ENCODE data around the gene TRIM10.

DNA sequence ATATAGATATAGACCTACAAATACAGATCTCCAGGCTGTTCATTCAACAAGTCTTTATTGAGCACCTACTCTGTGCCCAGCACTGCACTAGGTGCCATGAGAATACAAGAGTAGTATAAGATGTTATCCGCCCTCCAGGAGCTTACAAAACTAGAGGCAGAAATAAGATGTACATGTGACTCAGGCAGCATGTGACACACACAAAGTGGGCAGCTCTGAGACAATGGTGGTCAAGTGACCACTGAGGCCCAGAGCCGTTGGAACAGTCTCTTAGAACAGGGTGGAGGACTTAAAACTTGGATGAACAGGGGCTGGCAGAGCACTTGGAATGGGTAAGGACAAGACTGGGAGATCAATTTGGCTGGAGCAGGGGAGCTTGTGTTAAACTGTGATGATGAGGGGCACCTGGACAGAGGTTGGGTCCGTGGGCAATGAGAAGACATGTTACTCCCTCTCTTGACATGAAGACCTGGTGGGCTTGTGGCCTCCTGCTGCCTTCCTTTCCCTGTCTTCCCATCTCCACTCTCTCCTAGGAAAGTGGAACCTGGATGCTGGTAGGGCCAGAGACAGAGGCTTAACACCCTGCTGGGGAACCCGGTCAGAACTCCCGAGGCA lies 23.5 kb upstream of the TRIM10 start:
- TF ChIP-seq, protein P1, sequence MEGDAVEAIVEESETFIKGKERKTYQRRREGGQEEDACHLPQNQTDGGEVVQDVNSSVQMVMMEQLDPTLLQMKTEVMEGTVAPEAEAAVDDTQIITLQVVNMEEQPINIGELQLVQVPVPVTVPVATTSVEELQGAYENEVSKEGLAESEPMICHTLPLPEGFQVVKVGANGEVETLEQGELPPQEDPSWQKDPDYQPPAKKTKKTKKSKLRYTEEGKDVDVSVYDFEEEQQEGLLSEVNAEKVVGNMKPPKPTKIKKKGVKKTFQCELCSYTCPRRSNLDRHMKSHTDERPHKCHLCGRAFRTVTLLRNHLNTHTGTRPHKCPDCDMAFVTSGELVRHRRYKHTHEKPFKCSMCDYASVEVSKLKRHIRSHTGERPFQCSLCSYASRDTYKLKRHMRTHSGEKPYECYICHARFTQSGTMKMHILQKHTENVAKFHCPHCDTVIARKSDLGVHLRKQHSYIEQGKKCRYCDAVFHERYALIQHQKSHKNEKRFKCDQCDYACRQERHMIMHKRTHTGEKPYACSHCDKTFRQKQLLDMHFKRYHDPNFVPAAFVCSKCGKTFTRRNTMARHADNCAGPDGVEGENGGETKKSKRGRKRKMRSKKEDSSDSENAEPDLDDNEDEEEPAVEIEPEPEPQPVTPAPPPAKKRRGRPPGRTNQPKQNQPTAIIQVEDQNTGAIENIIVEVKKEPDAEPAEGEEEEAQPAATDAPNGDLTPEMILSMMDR (IDR thresholded peaks at IDR 0.05): no peak
- TF ChIP-seq POLR2A (IDR thresholded peaks at IDR 0.05): no peak
